Psoas muscle (tissue), 8 donors: Measurements from ENCODE around the gene C2CD4C. TPM values are rescaled to one million over a fixed set of nuclear protein-coding genes. Genes with fewer than 3 reads are reported as not detected.

Experiments used
- ATAC-seq, 4 donors: fragments of 200-7000 bp; cut with Tn5 transposase; one replicate each; pipeline ENCODE4 v1.9.1; 2020; ENCODE audit warnings: moderate library complexity in 3 of 4, mild to moderate bottlenecking in 2 of 4
- DNase-seq, 2 donors: peaks; one replicate each; pipeline ENCODE4 v3.0.0-alpha.2; 2020
- H3K27ac ChIP-seq: fragments of 200-600 bp; one replicate; pipeline ENCODE4 v1.8.0; 2022
- H3K27me3 ChIP-seq, 3 donors: fragments of 200-600 bp in 1 of 3; one replicate each; pipeline versions ENCODE4 v1.6.1 to v1.8.0; 2013 to 2022; ENCODE audit warnings: low read length in 2 of 3, mild to moderate bottlenecking in 2 of 3, moderate library complexity in 1 of 3; ENCODE audit not compliant: insufficient read depth in 3 of 3
- H3K36me3 ChIP-seq, 2 donors: fragments of 200-600 bp in 1 of 2; one replicate each; pipeline versions ENCODE4 v1.6.1 to v1.8.0; 2013 to 2022; ENCODE audit warnings: low read depth in 1 of 2, mild to moderate bottlenecking in 1 of 2, moderate library complexity in 1 of 2; ENCODE audit not compliant: insufficient read depth in 1 of 2
- H3K4me1 ChIP-seq: fragments of 200-600 bp; one replicate; pipeline ENCODE4 v1.8.0; 2022
- H3K4me3 ChIP-seq: fragments of 200-600 bp; one replicate; pipeline ENCODE4 v1.8.0; 2022; ENCODE audit warnings: mild to moderate bottlenecking
- H3K9me3 ChIP-seq: fragments of 200-600 bp; one replicate; pipeline ENCODE4 v1.8.0; 2022
- CTCF ChIP-seq: fragments of 200-600 bp; IDR thresholded peaks from one replicate; pipeline ENCODE4 v1.8.0; 2022; ENCODE audit warnings: antibody characterized with exemption
- WGBS, 3 donors: extraction: QIAGEN DNeasy Blood & Tissue Kit; methylation state at CpG; one replicate each; pipeline versions ENCODE4 v1.1.6 to v1.1.7; 2013; 5-methylcytosine and 5-hydroxymethylcytosine counted together
- intact Hi-C, 2 donors: fragments of 100-400 bp; cut with DNase I; formaldehyde crosslinking; loops; one replicate each; pipeline versions ENCODE4 v1.11.0 to v1.14.2; 2022
- polyA plus RNA-seq, 3 donors: library from polyadenylated mRNA; stranded (reverse); fragments of 200-250 nt; gene quantifications; one replicate each; pipeline ENCODE4 v1.2.3, GENCODE V29; 2013
- total RNA-seq, 4 donors: library from RNA; stranded (reverse); fragmentation: NEBNext Ultra II Directional in 2 of 4; extraction: Animal tissue kit (Norgen Biotek cat#: 25700) in 2 of 4; gene quantifications; one replicate each; pipeline versions ENCODE4 v1.2.1 to v1.2.4, GENCODE V29; 2021 to 2023
- donor health status: healthy with polysubstance abuse.
- donor health status: DM: no; HTN: no; CAD: no; lungs with moderate emphysema.
- donor health status: Bipolar disorder and iron deficiency.
- donor health status: healthy.
- donor health status: DM: yes; HTN: yes; CAD: no.
- donor health status: DM: no; HTN: no; CAD: no.
- donor health status: DM: no; HTN: no; CAD: no.
- donor health status: DM: yes; HTN: yes; CAD: no.

C2CD4C gene
- total and polyA plus RNA-seq, 7 donors, result 0.47 to 1.3 (median 0.97) TPM

- H3K9me3 ChIP-seq, result no peaks in the 10 kb centered on the region
- no peaks in the 10 kb centered on the region for H3K4me1 ChIP-seq
- TF ChIP-seq CTCF, result no peak
- DNase-seq, result no peak
- no peak for ATAC-seq
- H3K4me3 ChIP-seq, result no peak overlapping the region
- H3K36me3 ChIP-seq, result no peaks in the 10 kb centered on the region
- peaks cover 0 to 15% (median 9%) of the 10 kb centered on the region in 3 donors for H3K27me3 ChIP-seq
- no peak overlapping the region for H3K27ac ChIP-seq
- intact Hi-C loops, result no loop called here
- 90 to 92% (median 91%) methylated on average over 17 of the region's 17 CpGs for WGBS, 3 donors
These were observed 42.7 kb downstream of the C2CD4C start for GRCh38 chr19:366205-366783.

- Histone ChIP-seq H3K36me3 (no peaks in the 10 kb centered on the region), H3K4me1 (no peaks in the 10 kb centered on the region), H3K27me3 (peaks cover 0 to 13% (median 11%) of the 10 kb centered on the region in 3 donors), H3K9me3 (no peaks in the 10 kb centered on the region), H3K4me3 (no peak overlapping the region), H3K27ac (no peak overlapping the region)
- ATAC-seq, result no peak
- intact Hi-C loops, result no loop called here
- 62 to 71% (median 62%) methylated on average over 16 to 17 of the region's 17 CpGs for WGBS, 3 donors
- no peak for TF ChIP-seq CTCF
- DNase-seq, result no peak
These were observed 44.3 kb downstream of the C2CD4C start for GRCh38 chr19:364496-365287.

- DNase-seq, result no peak
- peaks cover 0 to 22% (median 9%) of the 10 kb centered on the region in 3 donors for H3K27me3 ChIP-seq
- ATAC-seq, result no peak
These were observed 46.3 kb downstream of the C2CD4C start for GRCh38 chr19:362683-363082.

GRCh38 chr19:362154-362553 lies 46.8 kb downstream of the C2CD4C start:
- no peak for ATAC-seq
- DNase-seq, result no peak

More at GRCh38 chr19:362683-363082, 46.3 kb downstream of the C2CD4C start:
- H3K27ac ChIP-seq, result no peak overlapping the region
- no peaks in the 10 kb centered on the region for H3K36me3 ChIP-seq
- H3K4me3 ChIP-seq, result no peak overlapping the region
- H3K4me1 ChIP-seq, result no peaks in the 10 kb centered on the region
- no peaks in the 10 kb centered on the region for H3K9me3 ChIP-seq
- no peak for TF ChIP-seq CTCF
- WGBS, 3 donors, result 70 to 77% (median 76%) methylated on average over 11 of the region's 11 CpGs
- intact Hi-C loops, result no loop called here

More at GRCh38 chr19:362154-362553, 46.8 kb downstream of the C2CD4C start:
- peaks cover 0 to 21% (median 12%) of the 10 kb centered on the region in 3 donors for H3K27me3 ChIP-seq
- H3K9me3 ChIP-seq, result no peaks in the 10 kb centered on the region
- H3K4me3 ChIP-seq, result no peak overlapping the region
- intact Hi-C loops, result no loop called here
- TF ChIP-seq CTCF, result no peak
- H3K27ac ChIP-seq, result no peak overlapping the region
- 90 to 91% (median 90%) methylated on average over 11 of the region's 11 CpGs for WGBS, 3 donors
- no peaks in the 10 kb centered on the region for H3K36me3 ChIP-seq
- H3K4me1 ChIP-seq, result no peaks in the 10 kb centered on the region
